HUES6 (cell line): ENCODE measurements around the gene ORC2.

Experiments used
- H3K27ac ChIP-seq: 2 replicates; pipeline ENCODE4 v1.7.0; 2013; ENCODE audit warnings: low read depth, mild to moderate bottlenecking, low read length, inconsistent platforms
- H3K27me3 ChIP-seq: 2 replicates; pipeline ENCODE4 v1.6.1; 2013; ENCODE audit warnings: low read length; ENCODE audit not compliant: control insufficient read depth, insufficient read depth
- H3K36me3 ChIP-seq: 2 replicates; pipeline ENCODE4 v1.6.1; 2013; ENCODE audit warnings: low read length; ENCODE audit not compliant: control insufficient read depth, insufficient read depth
- H3K4me1 ChIP-seq: 2 replicates; pipeline ENCODE4 v1.6.1; 2013; ENCODE audit warnings: low read length; ENCODE audit not compliant: control insufficient read depth, insufficient read depth
- H3K4me3 ChIP-seq: 2 replicates; pipeline ENCODE4 v1.5.1; 2013; ENCODE audit warnings: low read depth, low read length
- H3K9ac ChIP-seq: one replicate; pipeline ENCODE4 v1.6.1; 2013; ENCODE audit warnings: mild to moderate bottlenecking, low read length
- H3K9me3 ChIP-seq: 2 replicates; pipeline ENCODE4 v1.6.1; 2013; ENCODE audit warnings: low read depth, low read length; ENCODE audit not compliant: control insufficient read depth, insufficient read depth

ORC2 gene

GRCh38 chr2:200860092-200860795 is 103.2 kb downstream of the ORC2 start:
- Histone ChIP-seq H3K9ac (no peak overlapping the region), H3K27ac (no peak overlapping the region), H3K36me3 (peaks cover 62% of the 10 kb centered on the region), H3K4me1 (peaks cover 3% of the 10 kb centered on the region), H3K27me3 (no peaks in the 10 kb centered on the region), H3K9me3 (no peaks in the 10 kb centered on the region), H3K4me3 (no peak overlapping the region)
